Nucleus accumbens (tissue), 56 donors: ENCODE results near the gene TMOD4.

Experiments
- DNase-seq, 56 donors: peaks; one replicate each; lab custom pipeline; 2025; lab: John Stamatoyannopoulos, UW

TMOD4 gene

DNA sequence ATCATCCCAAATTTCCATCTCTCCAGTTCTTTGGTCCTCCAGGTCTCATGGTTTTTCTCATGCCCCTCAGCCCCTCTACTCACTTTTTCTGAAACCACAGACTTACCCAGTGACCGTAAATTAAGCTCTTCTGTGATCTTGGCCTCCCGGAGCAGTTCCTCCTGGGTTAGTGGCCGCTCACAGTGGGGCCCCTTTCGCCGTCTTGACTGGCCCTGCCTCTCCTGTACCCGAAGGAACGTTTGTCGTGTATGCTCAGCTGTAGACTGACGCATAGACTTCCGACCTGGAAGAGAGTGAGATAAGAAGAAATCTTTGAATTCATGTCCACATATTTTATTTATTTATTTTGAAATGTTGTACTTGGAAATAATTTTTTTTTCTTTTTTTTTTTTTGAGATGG, 8.4 kb upstream of the TMOD4 start:
- no peak for DNase-seq

DNA sequence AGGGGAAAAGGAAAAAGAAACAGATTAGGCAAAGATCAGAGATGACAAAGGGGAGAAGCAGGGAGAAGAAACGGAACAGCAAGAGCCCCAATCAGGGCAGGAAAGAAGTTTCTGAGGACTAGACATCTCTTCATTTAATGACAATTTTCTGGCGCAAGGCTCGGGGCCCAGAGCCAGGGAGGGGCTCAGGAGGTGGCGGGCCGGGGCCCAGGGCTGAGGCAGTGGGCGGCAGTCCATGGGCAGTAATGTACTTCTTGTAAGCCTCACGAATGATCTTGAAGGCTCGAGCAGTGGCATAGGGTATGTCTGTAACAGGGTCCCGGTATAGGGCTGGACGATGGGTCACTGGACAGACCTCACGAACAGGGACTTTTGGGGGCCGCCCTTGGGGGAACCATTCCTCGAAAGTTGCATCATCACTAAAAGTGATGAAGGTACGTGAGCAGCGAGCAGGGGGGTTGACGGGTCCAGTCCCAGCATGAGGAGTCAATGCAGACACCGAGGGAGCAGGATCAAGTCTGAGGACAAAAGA, 799 bp upstream of the TMOD4 start:
- DNase-seq, result no peak

DNA sequence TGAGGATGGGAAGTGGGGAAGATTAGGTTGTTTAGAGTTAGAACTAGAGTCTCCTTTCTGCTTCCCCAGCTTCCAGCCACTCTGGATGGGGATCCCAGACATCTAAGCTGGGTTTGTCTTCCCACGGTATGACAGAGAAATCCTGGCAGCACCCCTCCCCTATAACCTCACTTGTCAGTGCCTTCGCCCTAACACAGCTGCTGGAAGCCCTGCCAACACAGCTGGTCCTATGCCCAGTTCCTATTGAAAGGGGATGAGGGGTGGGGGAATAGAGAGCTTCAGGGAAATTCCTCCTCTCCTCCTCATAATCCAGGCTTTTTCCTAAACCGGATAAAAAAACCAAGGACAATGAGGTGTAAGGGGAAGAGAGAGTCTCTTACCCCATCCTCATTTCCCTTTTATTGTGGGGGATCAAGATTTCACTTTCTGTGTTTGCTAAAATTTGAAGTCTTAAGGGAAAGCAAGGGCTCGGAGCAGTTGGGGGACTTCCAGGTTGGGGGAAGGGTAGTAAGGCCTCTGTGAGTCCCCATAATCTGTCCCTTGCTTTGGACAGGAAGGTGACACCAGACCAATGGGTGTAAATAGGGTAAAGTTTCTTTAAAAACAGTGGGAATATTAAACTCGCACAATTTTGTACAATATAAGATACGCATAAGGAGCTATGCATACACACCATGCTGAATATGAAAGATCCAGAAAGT, 590 bp downstream of the TMOD4 start:
- peak in 52 of 56 donors; percentile 11 to 88 (median 66) for DNase-seq

DNA sequence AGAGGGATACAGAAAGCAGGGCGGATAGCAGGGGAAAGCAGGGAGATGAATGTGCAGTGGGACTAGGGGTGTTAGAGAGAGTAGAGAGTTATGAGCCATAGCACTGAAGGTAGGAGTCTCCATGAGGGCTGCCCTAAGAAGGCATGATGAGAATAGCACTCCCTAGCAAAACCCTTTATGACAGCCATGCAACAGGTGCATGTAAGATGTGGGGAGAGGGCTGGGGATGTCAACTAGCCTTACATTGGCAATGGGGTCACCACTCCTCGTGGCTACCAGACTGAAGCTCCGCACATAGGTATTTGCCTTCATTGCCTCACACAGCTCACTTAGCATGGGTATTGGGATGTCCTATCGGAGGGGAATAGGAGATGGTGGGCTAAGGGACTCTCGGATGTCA, 4.6 kb downstream of the TMOD4 start:
- DNase-seq, result no peak

DNA sequence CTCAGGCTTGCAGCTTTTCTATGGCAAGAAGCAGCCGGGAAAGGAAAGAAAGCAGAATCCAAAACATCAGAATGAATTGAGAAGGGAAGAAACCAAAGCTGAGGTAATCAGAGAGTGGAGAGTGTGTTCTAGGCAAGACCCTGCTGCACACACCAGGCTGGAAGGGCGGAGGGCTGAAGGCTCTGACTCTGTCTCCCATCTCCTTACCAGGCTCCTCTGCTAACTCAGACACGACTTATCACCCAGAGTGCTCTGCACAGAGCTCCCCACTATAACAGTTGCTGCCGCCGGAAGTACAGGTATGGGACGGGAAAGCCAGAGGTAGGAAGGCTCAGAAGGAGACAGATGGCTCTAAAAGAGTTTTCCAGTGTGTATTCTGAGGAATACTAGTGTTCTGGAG, 8.7 kb downstream of the TMOD4 start:
- no peak for DNase-seq

DNA sequence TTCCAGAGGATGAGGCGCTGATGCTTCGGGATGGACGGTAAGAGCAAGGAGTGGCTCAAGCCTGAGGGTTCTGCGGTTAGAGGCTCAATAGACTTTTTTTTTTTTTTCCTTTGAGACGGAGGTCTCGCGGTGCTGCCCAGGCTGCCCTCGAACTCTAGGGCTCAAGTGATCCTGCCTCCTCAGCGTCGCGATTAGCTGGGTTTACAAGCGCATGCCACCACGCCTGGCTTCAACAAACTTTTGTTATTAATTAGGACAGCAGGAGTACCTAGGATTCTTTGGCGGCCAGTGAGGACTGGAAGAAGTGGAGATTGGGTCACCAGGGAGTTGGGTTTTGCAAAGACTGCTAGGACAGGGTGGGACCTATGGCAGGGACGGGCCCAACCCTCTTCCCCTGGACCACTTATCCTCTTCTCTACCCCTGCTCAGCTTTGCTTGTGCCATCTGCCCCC, 9.2 kb downstream of the TMOD4 start:
- DNase-seq, result no peak

DNA sequence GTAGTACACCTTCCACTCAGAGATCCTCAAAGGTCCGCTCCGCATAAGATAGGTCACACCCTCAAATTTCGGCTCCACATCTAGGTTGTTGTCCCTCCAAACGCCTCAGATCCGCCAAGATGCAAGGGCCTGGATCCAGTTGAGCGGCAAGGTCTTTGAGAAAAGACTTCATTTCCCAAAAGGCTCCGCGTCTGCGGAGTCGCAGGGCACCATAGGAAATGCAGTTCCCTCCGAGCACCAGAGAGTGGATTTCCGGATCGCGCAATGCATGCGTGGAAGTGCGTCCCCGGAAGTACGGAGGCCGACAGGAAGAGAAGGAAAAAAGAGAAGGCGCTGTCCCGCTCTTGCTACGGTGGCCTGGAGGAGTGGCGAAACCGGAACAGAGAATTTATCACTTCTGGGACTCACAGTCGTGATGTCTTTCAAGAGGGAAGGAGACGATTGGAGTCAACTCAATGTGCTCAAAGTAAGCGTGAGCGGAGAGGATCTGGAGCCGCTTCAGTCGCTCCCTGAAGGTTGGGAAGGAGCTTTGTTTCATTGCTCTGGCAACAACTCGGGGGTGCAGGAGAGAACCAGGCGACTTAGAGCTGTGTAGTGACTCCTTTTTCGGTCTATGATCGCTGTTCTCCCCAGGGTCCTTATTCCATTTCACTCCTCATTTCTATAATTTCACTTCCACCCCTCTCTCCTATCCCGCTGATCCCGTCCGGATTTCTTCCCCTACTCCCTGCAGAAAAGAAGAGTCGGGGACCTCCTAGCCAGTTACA, 9.9 kb downstream of the TMOD4 start, which contains the start of the genes LYSMD1 and SCNM1:
LYSMD1 (minus strand) TSS at position 165 of the 767 bp plus-strand sequence. CDS start 644 bp downstream, outside the sequence.
SCNM1 (plus strand) TSS at position 407 of the 767 bp plus-strand sequence; CDS start at position 416, 9 bp downstream.
- DNase-seq, result peak; percentile 71 to 99 (median 96)

DNA sequence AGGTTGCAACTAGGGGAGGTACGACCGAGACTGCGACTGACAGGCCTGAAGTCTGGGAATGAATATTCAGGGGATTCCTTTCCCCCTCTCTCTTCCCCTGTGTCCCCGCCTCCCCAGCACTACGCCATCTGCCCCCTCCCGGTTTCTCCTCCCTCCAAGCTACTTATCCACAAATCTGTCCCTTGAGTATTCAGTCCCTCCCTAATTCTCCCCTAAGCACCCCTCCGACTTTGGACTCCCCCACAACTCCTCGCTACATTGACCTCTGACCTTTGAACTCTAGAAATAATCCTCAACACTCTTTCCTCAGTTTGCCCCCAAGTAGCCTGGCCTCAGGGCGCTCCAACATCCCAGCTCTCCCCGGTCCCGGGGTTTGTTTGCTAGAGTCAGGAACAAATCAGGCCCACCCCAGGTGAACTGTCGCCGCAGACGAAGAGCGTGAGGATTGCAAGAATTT, 10.5 kb downstream of the TMOD4 start:
- DNase-seq, result peak in 45 of 56 donors; percentile 24 to 81 (median 60)

DNA sequence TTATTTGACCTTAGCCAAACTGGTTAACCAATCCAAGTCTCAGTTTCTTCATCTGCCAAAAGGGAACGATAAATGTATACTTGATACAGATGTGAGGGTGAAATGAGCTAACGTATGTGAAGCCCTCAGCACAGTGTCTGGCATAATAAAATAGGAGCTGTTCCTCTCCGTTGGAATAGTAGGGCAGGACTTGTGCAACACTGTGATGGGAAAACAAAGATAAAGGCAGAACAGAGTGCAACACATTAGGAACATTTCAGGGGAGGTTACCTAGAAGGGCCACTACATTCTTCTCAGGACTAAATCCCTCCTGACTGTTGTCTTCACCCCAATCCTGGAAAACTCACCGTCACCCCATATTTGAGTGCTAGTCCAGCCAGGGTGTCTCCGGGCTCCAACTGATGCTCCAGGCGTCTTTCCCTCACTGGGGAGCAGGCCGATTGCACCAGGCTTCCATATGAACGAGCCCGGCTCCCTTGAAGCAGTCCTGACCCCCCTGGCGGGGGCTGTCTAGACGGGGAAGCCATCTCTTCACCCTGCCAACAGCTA, 11.0 kb downstream of the TMOD4 start:
- peak in 4 of 56 donors; percentile 34 to 62 (median 52) for DNase-seq

DNA sequence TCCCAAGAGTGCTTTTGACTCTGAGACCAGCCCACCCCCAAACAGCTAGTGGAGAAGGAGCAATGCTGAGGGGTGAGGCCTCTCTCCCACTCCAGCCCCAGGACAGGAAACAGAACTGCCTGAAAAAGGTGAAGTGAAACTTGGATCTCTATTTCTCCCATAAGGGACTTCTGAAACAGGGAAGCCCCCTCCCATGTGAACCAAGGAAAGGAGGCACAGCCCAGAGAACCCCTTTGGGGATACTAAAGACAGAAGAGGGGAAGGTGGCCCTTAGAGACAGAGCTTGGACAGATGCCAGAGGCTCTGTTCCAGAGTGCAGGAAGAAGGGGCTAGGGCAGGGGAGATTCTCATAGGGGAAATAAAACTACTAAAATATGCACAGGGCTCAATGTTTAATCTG, 16.4 kb downstream of the TMOD4 start:
- DNase-seq, result no peak

DNA sequence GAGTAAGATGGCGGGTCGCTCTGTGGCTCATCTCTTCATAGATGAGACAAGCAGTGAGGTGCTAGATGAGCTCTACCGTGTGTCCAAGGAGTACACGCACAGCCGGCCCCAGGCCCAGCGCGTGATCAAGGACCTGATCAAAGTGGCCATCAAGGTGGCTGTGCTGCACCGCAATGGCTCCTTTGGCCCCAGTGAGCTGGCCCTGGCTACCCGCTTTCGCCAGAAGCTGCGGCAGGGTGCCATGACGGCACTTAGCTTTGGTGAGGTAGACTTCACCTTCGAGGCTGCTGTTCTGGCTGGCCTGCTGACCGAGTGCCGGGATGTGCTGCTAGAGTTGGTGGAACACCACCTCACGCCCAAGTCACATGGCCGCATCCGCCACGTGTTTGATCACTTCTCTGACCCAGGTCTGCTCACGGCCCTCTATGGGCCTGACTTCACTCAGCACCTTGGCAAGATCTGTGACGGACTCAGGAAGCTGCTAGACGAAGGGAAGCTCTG, 17.0 kb downstream of the TMOD4 start:
- no peak for DNase-seq

DNA sequence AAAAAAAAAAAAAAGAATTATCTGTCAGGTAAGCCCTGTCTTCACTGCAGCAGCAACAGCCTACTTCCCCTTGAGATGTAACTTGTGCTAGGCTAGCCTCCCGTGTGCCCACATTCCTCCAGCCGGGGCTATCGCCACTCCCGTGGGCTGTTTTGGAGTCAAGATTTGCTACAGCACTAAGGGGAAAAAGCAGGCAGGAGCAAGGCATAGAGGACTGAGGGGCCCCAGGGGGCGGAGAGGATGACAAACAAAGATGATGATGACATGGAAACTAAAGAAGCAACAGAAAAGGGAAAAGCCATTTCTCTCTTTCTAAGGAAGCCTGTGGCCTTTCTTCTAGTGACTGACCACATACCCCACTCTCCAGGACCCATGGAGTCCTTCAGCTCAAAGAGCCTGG, 17.5 kb downstream of the TMOD4 start:
- DNase-seq, result no peak

DNA sequence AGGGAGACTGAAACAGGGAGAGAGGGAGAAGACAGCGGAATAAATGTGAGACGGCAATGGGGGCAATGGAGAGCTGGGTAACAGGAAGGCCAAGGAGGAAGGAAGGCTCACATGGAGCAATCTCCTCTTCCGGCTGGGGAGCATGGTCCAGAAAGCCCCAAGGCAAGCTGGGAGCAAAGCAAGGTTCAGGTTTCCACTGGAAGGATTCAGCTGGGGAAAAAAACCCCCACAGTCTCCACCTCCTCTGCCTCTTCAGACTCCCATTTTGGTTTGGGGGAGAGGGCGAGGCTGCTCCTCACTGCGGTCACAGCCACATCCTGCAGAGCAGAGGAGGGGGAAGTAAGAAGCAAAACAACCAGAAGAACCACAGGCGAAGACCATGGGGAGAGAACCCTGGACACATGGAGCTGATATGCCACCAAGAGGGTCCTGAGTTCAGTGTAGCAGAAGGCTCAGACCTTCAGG, 18.7 kb downstream of the TMOD4 start:
- peak in 1 of 56 donors; percentile 16 for DNase-seq

DNA sequence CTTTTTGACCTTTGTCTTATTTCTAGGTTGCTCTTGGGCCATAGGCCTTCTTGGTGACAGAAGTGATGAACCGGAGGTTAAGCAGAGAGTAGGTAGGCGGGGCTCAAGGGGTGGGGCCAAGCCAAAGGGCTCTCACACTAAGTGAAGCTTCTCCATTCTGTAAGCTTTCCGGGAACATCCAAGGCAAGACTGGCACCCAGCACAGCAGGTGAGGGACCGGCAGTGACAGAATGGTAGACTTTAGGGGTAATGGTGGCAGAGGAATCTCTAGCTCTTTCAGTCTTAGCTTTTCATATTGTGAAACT, 19.3 kb downstream of the TMOD4 start, which contains the start of gene TNFAIP8L2:
TNFAIP8L2 (plus strand) TSS at position 135 of the 305 bp plus-strand sequence. CDS start 2,049 bp downstream, outside the sequence.
- peak in 5 of 56 donors; percentile 7 to 40 (median 12) for DNase-seq

DNA sequence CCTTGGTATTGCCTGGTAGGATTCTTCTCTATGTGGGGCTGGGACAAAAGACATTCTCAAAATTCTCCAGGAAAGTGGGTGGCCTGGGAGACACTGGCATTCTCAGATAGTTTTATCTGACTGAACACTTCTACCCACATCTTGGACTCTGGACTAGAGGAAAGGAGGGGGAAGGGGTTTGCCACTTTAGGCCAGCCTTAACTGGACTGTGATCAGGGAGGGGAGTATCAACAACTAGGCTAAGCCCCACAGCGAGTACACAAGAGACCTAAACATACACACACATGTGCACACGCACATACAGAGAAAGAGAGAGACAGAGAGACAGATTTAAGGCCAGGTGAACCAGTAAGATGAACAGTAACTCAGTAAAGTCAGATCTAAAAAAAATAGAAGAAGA, 28.1 kb downstream of the TMOD4 start:
- no peak for DNase-seq

DNA sequence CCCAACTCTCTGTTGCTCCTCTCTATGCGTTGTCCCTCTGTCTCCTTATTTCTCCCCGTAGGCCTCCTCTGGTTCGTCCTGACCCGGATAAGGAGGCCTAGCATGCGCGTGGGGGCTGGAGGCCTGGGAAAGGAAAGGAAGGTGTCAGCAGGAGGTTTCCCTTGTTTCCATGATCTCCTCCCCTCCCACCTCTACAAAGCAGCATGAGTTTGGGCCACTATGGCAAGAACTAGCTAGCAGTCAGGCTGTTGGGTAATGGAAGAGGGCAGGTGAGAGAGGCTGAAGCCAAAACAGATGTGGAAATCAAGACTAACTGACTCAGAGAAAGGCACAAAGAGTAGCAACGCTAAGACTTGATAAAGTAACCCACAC, 28.7 kb downstream of the TMOD4 start:
- DNase-seq, result peak in 4 of 56 donors; percentile 43 to 71 (median 50)

DNA sequence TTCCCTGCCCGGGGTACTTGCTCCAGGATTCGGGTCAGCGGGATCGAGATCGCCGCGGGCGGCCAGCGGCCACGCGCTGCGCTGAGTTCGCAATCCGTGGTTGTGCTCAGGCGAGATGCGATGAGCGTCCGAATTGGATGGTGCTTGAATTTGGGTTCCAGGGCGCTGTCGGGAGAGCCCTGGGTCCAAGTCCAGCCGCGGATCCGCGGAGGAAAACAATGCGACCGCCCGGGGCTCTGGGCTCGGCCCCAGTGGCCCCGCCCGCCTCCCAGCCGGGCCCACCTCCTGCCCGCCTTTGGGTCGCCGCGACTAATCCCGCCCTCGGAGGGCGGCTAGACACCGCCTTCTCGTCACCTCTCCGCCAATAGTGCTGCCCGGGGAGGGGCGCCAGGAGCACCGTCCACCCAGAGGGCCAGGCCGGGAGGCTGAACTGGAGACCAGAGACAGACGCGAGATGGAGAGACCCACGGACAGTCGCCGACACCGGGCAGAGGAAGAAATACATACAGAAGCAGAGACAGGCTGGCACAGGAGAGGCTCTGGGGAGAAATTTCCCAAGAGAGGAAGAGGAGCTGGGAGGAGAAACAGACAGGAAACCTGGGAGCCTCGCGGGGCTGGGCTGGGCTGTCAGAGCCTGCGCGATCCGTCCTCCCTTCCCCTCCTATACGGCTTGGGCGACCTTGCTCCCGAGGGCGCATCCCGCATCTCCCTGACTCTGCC, 29.2 kb downstream of the TMOD4 start, which contains the start of gene SEMA6C:
SEMA6C (minus strand) TSS at position 220 of the 720 bp plus-strand sequence. CDS start 4,010 bp downstream, outside the sequence.
- peak; percentile 49 to 98 (median 93) for DNase-seq

DNA sequence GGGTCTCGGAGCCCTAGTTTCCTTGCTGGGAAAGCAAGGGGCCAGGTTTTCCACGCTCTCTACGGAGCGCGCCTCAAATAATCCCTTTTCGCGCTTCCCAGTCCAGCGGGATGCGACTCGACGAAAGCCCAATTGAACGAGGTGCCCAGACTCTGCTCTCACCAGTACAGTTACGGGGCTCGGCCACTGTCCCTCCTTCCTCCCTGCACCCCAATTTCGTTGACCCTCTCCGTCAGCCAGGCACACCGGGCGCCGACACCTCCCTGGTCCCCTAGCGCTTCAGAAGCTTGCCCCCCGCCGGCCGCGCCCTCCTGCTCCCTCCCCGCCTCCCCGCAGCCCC, 29.7 kb downstream of the TMOD4 start:
- DNase-seq, result peak in 2 of 56 donors; percentile 21 to 53

DNA sequence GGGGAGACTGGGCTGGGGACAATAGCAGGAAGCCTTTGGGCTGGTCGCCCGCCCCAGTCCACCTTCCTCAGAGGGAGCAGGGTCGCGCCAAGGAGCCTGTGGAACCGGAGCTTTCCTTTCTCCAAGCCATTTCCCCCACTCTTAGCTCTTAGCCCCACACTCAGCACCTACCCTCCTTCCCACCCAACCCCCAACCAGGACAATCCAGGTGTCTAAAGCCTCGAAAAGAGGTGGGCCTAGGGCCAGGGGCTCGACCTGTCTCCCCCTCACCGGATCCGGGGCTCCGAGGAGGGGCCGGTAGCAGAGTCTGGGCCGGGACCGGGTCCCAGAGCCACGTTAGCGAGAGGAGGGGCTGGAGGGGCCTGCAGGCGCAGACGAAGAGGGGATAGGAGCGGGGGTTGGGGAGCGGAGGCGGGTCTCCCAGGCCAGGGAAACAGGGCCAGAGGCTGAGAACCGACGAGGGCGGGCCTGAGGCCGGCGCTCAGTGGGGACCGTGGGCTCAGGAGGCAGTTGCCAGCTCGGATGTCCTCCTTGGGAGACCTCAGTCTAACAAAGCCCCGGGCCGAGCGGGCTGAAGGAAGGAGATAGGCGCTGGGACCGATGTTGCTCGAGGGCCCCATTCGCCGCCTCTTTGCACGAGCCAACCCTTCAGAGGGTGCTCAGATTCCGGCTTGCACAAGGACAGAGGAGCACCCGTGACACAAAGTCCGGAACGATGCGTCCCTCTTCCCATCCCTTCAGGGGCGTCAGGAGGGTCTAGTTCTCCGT, 30.3 kb downstream of the TMOD4 start:
- peak in 6 of 56 donors; percentile 19 to 50 (median 26) for DNase-seq
